IMR-90 (cell line): ENCODE results near the gene DSCAM.

Experiments used
- CTCF ChIP-seq: conservative IDR thresholded peaks from 2 replicates; pipeline ENCODE4 v1.5.1; 2012; ENCODE audit warnings: mild to moderate bottlenecking, low read depth, low read length, improper control_type of control experiment
- ELK1 ChIP-seq: fragments of 150-350 bp; IDR thresholded peaks from 2 replicates; pipeline ENCODE4 v1.6.1; 2016; ENCODE audit warnings: low read depth, mild to moderate bottlenecking, low read length, moderate library complexity, borderline replicate concordance
- POLR2A ChIP-seq: IDR thresholded peaks from 2 replicates; pipeline ENCODE4 v1.6.1; 2012; ENCODE audit warnings: mild to moderate bottlenecking, low read depth, low read length

- no peak for TF ChIP-seq ELK1
- no peak for TF ChIP-seq POLR2A
- TF ChIP-seq CTCF, result no peak
Measured at GRCh38 chr21:40337981-40338380, 509.0 kb downstream of the DSCAM start.
